HUES6 (cell line): ENCODE data around the gene RPL39L.

ENCODE experiments used
- H3K27ac ChIP-seq: 2 replicates; pipeline ENCODE4 v1.7.0; 2013; ENCODE audit warnings: low read depth, mild to moderate bottlenecking, low read length, inconsistent platforms
- H3K27me3 ChIP-seq: 2 replicates; pipeline ENCODE4 v1.6.1; 2013; ENCODE audit warnings: low read length; ENCODE audit not compliant: control insufficient read depth, insufficient read depth
- H3K36me3 ChIP-seq: 2 replicates; pipeline ENCODE4 v1.6.1; 2013; ENCODE audit warnings: low read length; ENCODE audit not compliant: control insufficient read depth, insufficient read depth
- H3K4me1 ChIP-seq: 2 replicates; pipeline ENCODE4 v1.6.1; 2013; ENCODE audit warnings: low read length; ENCODE audit not compliant: control insufficient read depth, insufficient read depth
- H3K4me3 ChIP-seq: 2 replicates; pipeline ENCODE4 v1.5.1; 2013; ENCODE audit warnings: low read depth, low read length
- H3K9ac ChIP-seq: one replicate; pipeline ENCODE4 v1.6.1; 2013; ENCODE audit warnings: mild to moderate bottlenecking, low read length
- H3K9me3 ChIP-seq: 2 replicates; pipeline ENCODE4 v1.6.1; 2013; ENCODE audit warnings: low read depth, low read length; ENCODE audit not compliant: control insufficient read depth, insufficient read depth

Gene RPL39L

DNA sequence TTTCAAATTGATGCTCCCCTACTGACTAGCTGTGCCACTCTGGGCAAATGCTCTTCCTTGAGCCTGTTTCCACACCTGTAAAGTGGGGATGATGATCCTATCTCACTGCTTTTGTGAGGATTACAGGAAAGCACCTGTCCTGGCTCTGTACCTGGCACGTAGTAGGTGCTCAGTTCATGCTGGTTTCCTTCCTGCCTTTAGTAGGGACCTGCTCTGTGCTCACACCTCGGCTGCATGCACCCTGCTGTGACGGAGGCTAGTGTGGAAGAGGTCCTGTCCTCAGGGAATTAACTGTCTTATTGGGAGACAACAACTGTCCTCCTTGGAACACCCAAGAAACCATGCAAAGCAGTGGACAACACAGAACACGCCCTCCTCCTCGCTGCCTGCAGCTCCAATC lies 61.8 kb downstream of the RPL39L start:
- peaks cover 58% of the 10 kb centered on the region for H3K36me3 ChIP-seq
- H3K27ac ChIP-seq = no peak overlapping the region

DNA sequence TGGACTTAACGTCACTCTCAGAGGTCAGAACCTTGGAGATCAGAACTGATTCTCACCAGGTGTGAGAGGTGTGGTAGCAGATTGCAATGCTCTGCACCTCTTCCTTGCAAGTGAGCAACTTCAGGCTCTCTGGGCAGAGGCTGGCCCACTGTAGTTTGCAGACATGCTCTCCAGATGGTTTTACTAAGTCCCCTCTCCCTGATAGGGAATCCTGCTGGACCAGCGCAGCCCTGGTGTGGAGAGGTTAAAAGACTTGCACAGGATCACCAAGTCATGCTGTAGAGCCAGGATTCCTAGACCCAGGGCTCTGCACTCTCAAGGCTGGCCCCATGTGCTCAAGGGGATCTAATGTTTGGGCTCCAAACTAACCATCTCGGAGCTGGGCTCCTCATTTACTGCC lies 62.2 kb downstream of the RPL39L start:
- Histone ChIP-seq H3K4me3 (no peak overlapping the region), H3K4me1 (peaks cover 12% of the 10 kb centered on the region), H3K9me3 (no peaks in the 10 kb centered on the region), H3K27ac (no peak overlapping the region), H3K36me3 (peaks cover 63% of the 10 kb centered on the region), H3K9ac (no peak overlapping the region), H3K27me3 (no peaks in the 10 kb centered on the region)

More for the DNA sequence above, 61.8 kb downstream of the RPL39L start:
- H3K27me3 ChIP-seq = no peaks in the 10 kb centered on the region
- H3K9me3 ChIP-seq = no peaks in the 10 kb centered on the region
- no peak overlapping the region for H3K4me3 ChIP-seq
- no peak overlapping the region for H3K9ac ChIP-seq
- peaks cover 8% of the 10 kb centered on the region for H3K4me1 ChIP-seq

DNA sequence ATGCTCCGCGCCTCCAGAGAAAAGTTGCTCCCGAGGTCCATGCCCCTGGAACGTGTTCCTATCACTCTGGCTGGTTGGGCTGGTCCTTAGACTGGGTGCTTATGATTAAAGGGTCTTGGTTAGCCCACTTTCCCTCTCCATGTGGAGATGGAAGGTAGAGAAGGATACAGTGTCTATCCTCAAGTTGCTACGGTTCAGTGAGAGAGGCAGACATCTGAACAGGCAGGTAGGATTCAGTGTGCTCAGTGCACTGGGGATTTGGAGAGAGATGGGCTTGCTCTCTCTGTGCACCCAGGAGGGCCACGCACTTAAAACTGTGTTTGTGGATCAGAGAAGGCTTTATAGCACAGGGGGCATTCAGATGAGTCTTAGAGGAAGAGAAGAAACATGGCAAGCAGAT lies 63.0 kb downstream of the RPL39L start:
- Histone ChIP-seq H3K27ac (no peak overlapping the region), H3K4me3 (no peak overlapping the region), H3K36me3 (peaks cover 66% of the 10 kb centered on the region), H3K27me3 (no peaks in the 10 kb centered on the region), H3K9ac (no peak overlapping the region), H3K9me3 (no peaks in the 10 kb centered on the region), H3K4me1 (peaks cover 15% of the 10 kb centered on the region)

DNA sequence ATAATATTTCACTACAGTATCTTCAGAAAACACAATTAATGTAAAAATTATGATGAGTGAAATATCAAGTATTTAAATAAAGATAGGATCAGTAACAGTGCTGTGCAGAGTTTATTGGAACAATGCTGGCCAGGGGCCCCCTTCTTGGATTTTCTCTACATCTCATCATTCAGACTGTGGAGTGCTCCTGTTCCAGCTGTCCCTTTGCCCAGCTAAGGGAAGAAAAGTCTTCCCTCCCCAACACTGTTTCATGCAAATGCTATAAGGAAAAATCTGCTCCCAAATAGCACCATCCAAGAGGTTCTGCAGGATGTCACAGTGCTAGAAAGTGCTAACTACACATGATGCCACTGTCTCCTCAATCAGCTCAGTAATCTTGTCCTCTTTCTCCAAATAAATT lies 64.5 kb downstream of the RPL39L start:
- H3K4me3 ChIP-seq = no peak overlapping the region
- no peaks in the 10 kb centered on the region for H3K27me3 ChIP-seq
- H3K9ac ChIP-seq = no peak overlapping the region
- H3K27ac ChIP-seq = no peak overlapping the region
- H3K4me1 ChIP-seq = peaks cover 10% of the 10 kb centered on the region
- no peaks in the 10 kb centered on the region for H3K9me3 ChIP-seq
- peaks cover 73% of the 10 kb centered on the region for H3K36me3 ChIP-seq

DNA sequence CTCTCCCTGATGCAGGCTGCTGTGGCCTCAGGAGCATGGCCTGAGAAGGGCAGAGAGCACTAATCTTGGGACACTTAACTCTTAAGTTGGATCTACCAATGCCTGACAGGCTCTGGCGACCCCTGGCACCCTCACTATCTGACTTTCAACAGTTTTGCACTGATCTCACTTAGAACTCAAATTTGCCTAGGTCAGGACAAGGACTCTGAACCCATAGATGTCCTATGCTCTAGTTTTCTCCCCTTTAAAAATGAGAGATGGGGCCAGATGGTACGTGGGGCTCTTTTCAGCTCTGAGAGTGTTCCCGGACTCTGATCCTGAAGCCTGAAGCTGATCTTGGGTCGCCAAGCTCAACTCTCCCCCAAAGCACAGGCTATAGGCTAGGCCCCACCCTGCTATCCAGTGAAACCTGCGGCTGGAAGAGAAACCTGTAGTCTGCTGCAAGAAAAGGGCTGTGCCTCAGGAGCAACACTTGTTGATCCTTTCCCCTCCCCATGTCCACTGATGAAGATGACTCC lies 65.7 kb downstream of the RPL39L start:
- Histone ChIP-seq H3K9me3 (no peaks in the 10 kb centered on the region), H3K4me1 (peaks cover 10% of the 10 kb centered on the region), H3K9ac (no peak overlapping the region), H3K27ac (no peak overlapping the region), H3K27me3 (no peaks in the 10 kb centered on the region), H3K4me3 (no peak overlapping the region), H3K36me3 (peaks cover 77% of the 10 kb centered on the region)

DNA sequence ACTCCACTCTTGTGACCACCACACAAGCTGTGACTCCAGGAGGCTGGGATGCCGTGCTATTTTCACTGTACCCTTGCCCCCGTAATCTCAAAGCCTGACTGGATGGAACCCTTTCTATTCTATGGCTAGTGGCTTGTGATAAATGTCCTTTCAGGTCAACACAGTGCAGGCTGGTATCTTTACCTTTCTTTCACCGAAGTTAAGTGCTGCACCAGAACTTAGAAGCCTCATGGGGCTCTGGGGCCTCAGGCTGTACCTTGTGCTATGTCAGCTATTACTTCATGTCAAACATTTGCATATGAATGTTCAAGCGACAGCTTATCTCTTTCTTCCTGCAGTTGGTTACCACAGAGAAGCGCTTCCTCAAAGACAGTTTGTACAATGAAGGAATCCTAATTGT lies 66.8 kb downstream of the RPL39L start:
- no peak overlapping the region for H3K27ac ChIP-seq
- H3K4me3 ChIP-seq = no peak overlapping the region
- H3K4me1 ChIP-seq = peaks cover 10% of the 10 kb centered on the region
- H3K27me3 ChIP-seq = no peaks in the 10 kb centered on the region
- peaks cover 68% of the 10 kb centered on the region for H3K36me3 ChIP-seq
- H3K9me3 ChIP-seq = no peaks in the 10 kb centered on the region
- no peak overlapping the region for H3K9ac ChIP-seq

DNA sequence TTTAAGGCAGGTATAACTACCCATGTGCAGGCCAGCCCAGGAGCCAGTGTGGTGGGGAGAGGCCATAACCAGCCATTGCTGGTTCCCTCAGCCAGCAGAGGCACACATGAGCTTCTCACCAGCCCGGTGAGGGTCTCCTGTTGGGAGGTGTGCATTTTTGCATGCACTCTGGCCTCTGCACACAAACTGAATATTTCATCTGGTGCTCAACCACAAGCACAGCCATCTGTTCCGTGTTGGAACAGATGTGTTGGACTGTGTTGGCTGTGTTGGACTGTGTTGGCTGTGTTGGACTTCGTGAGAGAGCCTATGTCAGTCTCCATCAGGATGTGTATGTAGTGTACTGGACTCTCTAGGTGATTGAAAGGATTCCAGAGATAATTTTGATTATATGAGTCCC lies 67.2 kb downstream of the RPL39L start:
- peaks cover 10% of the 10 kb centered on the region for H3K4me1 ChIP-seq
- no peak overlapping the region for H3K27ac ChIP-seq
- peaks cover 65% of the 10 kb centered on the region for H3K36me3 ChIP-seq
- no peaks in the 10 kb centered on the region for H3K27me3 ChIP-seq
- H3K9ac ChIP-seq = no peak overlapping the region
- H3K9me3 ChIP-seq = no peaks in the 10 kb centered on the region
- H3K4me3 ChIP-seq = no peak overlapping the region
